ENCODE data around the gene ZNF79.

- TF ChIP-seq REST (IDR thresholded peaks at IDR 0.05; ENCODE audit: unreplicated experiment), result no peak
- TF ChIP-seq EZH2 (IDR thresholded peaks at IDR 0.05; ENCODE audit: low read depth, unreplicated experiment), result no peak
- TF ChIP-seq CTCF (conservative IDR thresholded peaks at IDR 0.05; ENCODE audit: low read depth in 2 of 2), result no peak
- TF ChIP-seq, protein P1, sequence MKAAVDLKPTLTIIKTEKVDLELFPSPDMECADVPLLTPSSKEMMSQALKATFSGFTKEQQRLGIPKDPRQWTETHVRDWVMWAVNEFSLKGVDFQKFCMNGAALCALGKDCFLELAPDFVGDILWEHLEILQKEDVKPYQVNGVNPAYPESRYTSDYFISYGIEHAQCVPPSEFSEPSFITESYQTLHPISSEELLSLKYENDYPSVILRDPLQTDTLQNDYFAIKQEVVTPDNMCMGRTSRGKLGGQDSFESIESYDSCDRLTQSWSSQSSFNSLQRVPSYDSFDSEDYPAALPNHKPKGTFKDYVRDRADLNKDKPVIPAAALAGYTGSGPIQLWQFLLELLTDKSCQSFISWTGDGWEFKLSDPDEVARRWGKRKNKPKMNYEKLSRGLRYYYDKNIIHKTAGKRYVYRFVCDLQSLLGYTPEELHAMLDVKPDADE (IDR thresholded peaks at IDR 0.05), result no peak
- TF ChIP-seq EZH2phosphoT487 (IDR thresholded peaks at IDR 0.05; ENCODE audit: unreplicated experiment), result no peak
- TF ChIP-seq POLR2AphosphoS5 (IDR thresholded peaks at IDR 0.05; ENCODE audit: low read depth), result no peak
- no peak for TF ChIP-seq CREB1 (CRISPR knock-in tag; IDR thresholded peaks at IDR 0.05; ENCODE audit: low read depth)
- TF ChIP-seq JUNB (IDR thresholded peaks at IDR 0.05; ENCODE audit: unreplicated experiment), result no peak
- TF ChIP-seq STAT1 (IDR thresholded peaks at IDR 0.05; ENCODE audit: unreplicated experiment), result no peak
These were observed 46.5 kb downstream of the ZNF79 start for GRCh38 chr9:127470662-127471061.

All from GM23338 (cell line).